SW 1271 (cell line): ENCODE data around the gene STARD13.
A peak's percentile ranks its signal among the peaks of the same experiment; 100 is the strongest.

Experiments
- DNase-seq, 2 experiments: peaks; one replicate each; lab custom pipeline; 2025; lab: John Stamatoyannopoulos, UW

The STARD13 gene

DNA sequence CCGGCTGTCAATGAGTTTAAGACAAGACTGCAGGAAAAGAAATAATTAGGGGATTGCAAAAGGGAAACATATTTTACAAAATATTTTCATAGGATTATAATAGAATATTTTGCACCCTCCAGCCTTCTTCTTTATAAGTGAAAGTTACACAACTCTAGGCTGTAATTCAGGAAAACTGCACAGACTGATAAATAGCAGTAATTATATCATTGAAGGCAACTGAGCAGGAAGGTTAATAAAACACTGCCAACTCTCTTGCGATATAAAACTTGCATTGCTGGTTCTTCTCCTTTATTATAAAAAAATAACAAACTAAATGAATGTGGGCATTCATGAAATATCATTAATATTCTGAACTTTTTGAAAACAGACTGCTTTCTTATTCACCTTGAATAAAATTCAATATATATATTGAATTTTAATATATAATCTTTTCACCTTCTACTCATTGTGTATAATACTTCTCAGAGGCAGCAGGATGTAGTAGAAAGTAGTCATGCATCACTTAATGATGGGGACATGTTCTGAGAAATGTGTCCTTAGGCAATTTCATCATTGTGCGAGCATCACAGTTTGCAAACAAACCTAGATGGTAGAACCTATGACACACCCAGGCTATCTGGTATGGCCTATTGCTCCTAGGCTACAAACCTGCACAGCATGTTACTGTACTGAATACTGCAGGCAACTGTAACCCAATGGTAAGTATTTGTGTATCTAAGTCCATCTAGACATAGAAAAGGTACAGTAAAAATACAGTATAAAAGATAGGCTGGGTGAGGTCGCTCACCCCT, 24.9 kb upstream of the STARD13 start:
- DNase-seq: no peak

DNA sequence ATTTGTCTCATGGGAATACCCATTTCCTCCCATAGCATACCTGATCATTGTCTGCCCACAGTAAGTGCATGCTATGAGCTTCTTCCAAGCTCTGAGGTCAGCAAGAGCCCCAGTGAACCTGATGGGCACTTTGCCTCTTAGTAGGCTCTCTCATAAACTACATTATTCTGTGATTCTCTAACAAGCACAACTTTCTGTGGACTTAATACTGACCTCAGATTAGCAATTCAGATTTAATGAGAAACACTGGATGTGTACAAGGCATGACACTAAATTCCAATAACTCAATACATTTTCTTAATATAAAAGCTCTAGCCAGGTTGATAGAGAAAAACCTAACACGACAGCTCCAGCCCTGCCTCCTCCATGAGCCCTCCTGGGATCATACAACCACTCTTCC, 23.3 kb upstream of the STARD13 start:
- no peak for DNase-seq

- no peak for DNase-seq
Measured at GRCh38 chr13:33307843-33308242, 22.3 kb upstream of the STARD13 start.

DNA sequence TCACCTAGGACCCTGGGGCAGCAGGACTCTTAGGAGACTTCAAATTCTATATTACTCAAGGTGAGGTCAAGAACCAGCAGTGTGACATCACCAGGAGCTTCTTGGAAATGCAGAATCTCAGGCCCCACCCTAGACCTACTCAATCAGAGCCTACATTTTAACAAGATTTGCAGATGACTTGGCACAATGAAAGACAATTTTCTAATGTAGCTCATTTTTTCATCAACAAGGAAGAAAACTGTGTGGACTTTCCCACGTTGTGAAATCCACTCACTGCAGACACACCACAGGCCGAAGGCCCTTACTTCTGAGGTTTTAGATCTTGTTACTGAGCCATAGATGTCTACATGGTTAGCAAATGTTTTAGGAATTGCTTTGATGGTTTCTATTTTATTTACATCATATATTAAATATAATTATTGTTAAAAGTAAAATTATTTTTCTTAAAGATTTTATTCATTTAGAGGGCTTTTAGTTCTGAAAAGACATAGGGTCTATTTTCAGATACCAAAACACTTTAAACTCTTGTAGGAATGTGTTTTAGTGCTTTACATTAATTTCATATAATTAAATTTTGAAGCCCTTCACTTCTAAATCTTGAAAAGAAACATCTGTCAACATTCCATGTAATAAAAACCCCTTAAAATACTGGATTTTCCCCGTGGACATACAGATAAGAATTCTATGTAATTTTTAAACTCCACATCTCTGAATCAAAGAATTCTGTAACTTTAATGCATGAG, 18.5 kb upstream of the STARD13 start:
- DNase-seq: no peak

DNA sequence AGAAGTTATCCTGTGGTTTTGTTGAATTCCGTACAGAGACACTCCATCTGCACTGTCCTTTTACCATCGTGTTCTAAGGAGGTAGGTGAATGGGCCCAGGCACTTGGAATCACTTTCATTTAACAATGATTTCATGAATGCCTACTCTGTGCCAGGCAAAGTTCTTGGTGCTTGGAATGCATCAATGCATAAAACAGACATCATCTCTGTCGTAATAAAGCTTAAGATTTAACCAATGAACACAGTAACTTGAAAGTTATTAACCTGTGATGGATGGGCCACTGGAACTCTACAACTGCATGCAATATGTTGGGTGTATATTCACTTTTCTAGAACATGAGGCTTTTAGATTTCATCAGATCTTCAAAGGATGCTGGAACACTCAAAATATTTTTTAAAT, 14.1 kb upstream of the STARD13 start:
- DNase-seq: no peak

GRCh38 chr13:33296793-33297425, 11.4 kb upstream of the STARD13 start:
- no peak for DNase-seq

DNA sequence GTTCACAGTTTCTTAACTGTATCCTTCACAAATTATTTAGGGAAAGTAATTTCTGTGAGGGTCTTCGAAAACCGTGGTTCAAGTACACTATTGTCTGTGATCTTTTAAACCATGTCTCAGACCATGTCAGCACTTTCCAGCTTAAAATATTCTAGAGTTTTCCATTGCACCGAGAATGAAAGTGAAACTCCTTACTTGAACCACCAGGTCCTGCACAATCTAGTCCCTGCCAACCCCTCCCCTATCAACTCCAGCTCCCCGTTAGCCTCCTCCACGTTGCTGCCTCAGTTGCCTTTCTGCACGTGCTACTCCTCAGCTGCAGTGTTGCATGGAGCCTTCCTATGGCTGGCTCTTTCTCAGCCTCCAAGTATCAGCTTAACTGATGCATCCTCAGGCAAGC, 7.2 kb upstream of the STARD13 start:
- DNase-seq: no peak

- DNase-seq: no peak
Measured at GRCh38 chr13:33290421-33290965, 4.9 kb upstream of the STARD13 start.

DNA sequence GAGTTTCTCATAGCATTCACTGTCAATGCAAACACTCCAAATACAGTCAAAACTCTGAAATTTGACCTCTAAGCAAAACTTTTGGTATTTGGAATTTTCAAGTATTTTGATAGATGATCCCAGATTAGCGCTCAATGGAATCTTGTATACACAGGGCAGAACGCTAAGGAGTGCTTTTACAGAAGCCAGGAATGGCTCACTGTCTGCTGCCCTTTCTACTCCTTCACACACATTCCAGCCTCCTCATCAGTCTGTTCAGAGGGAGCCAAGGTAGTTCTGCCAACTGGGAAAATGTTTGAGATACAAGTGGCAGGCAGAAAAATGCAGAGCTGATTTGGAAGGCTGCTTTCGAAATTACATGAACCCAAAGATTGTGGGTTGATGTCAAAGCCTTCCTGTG, 4.4 kb upstream of the STARD13 start:
- DNase-seq: no peak

DNA sequence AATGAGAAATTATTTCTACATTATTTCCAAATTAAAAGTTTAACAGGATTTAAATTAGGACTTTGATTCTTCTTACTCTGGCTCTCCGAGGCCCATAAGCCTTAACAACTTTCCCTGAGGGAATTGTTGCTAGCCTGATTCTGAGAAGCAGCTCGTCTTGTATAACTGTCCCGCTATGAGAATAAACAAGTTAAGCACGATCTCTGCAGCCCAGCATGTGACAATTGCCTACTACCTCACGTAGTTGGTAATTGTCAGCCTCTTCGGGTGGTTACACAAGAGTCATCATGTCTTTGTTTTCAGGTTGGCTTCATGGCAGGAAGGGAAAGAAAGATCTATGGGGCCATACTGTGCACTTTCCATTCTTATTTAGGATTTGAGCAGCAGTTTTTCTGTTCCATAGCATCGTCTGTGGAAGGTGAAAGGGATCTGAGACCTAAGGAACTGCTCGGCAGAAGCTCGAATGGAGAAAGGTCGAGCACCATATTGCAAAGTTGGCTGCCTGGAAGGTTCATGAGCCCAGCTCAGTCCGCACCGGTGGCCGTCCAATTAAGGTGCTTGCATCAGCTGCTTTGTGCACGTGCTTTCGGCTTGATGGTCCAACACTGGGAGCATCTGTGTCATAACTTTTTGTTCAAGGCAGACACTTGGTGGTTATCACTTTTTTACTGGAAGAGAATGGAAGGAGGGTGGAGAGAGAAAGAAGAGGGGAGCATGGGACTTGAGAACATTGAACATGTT, 1.8 kb upstream of the STARD13 start:
- DNase-seq: no peak

DNA sequence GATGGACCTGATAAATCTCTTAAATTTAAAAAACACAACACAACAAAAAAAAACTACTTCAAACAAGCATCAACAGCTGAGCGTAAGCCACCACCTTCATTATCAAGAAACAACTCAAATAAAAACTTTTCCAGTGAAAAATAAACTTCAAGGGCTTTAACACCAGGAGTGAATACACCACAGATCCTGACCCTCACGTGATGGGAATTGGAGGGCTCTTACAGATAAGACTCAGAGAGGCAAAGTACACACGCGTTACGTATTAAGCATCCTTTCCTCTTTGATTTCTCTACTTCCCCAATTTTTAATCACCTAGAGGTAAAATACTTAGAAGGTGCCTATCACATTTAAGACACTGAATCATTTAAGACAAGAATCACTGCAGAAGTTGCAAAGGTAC, 573 bp upstream of the STARD13 start:
- no peak for DNase-seq

DNA sequence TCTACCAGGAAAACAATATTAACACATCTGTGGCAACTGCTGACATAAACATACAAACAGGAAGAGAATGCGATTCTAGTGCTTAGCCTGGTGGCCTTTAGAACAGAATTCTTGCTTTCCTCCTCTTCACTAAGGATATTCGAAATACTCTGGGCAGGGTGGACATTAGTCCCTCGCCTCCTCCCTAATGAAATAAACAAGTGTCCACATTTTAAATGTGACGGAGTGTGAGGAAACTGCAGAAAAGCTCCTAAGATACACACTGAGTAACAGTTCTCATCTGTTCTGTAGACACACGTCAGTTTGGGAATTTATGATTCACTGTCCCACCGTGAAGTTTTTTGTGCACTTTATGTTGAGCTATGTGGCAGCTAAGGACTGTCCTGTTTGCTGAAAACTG, 639 bp downstream of the STARD13 start:
- peak in 1 of 2 experiments; percentile 51 for DNase-seq

GRCh38 chr13:33284031-33284430, 1.5 kb downstream of the STARD13 start:
- DNase-seq: peak in 1 of 2 experiments; percentile 36

DNA sequence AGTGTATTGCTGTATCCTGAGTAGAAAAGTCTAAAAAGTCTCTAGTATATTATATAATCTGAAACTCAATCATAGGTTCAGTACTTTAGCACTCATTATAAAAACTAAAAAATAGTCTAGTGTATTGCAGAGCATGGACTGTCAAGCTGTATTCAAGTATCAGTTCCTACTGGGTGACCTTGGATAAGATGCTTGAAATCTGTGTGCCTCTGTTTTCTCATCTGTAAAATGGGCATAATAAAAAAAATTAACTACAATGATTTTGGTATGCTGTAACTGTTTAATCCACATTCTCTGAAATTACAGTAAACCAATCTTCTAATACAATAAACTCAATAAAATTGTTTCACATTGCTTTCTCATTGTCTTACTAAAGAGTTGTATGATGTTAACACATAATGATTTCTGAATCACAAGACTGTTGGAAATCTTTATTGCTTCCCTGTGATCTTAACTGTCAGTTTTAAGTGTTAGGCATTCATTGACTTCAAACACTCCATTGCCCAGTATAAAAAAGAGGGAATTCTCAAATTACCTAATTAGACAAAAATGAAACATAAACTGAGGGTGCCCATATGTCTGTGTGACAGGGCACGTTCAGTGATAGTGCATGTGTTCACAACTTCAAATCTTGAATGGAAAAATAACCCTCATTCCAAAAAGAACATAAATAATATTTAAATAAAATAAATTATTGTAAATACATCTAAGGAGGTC, 2.2 kb downstream of the STARD13 start:
- DNase-seq: peak in 1 of 2 experiments; percentile 36

DNA sequence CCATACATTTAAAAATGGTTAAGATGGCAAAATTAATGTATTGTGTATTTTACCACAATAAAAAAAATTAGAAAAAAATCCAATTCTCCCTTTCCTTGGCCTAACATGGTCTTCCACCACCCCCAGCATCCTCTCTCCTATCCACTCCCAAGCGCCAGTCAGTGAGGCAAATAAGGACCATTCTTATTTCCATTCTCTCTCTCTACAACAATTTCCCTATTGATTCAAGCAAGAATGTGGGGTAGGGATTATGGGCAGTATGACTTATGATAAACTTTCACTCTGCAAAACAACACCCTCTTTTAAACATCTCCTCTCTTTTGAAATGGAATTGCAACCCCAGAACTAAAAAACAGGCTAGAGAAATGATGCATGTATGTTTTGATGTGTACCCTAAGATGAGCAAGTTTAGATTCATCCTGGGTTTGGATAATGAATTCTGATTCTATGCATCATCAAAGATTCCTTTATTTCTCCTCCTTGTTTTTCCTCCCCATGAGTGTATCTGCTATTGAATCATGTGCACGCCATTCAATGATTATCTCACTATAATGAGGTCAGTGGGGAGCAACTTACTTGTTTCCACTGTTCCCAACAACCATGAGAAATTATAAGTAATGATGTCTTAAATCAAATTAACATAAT, 3.5 kb downstream of the STARD13 start:
- peak; percentile 25 to 70 for DNase-seq

GRCh38 chr13:33280923-33281322, 4.6 kb downstream of the STARD13 start:
- DNase-seq: no peak

GRCh38 chr13:33280279-33280905, 5.2 kb downstream of the STARD13 start:
- no peak for DNase-seq

DNA sequence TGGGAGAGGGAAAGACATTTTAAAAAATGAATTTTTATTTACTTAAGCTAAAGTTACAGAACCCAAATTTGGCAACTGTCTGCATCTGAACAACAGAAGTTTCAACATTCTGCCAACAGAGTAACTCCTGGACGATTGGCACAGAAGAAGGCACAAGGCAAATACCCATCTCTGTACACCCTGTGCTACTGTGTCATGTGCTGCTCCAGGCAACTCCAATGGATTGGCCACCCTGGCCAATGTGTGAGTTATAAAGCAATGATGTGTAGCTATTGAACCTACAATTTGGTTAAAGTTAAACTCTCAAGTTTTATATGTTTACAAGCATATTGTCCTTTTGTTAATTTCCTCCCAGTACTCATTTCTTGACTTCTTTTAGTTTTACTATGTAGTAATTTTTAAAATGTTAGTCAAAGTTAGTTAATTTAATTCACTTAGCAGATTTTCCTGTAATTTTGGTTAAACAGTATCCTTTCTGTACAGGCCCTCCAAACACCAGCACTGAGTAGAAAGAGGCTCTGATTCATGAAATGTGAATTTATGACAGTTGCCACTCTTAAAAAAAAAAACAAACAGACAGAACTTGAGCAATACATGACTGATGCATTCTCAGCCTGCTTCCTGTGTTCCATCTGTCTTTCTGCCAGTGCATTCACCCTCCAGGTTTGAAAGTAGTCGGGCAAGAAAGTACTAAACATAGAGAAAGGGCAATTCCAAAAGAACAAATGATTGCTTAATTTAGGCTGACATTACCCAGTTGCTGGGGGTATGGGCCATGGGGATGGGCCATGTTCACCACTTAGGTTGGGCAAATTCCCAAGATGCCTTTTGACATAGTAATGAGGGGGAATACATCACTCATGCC, 5.9 kb downstream of the STARD13 start:
- peak; percentile 86 to 91 for DNase-seq

GRCh38 chr13:33278913-33279312, 6.6 kb downstream of the STARD13 start:
- DNase-seq: no peak
